Skeletal muscle tissue (tissue), 4 donors: ENCODE results near the gene NOS1. TPM values are rescaled to one million over a fixed set of nuclear protein-coding genes. Genes with fewer than 3 reads are reported as not detected.
"Not testable (repeated sequence)": the region's sequence is repeated elsewhere in the genome, so short reads cannot be mapped to it uniquely, and the experiment has no call there.

Experiments
- H3K27ac ChIP-seq: one replicate; pipeline ENCODE4 v1.7.0; 2013; ENCODE audit warnings: mild to moderate bottlenecking, low read depth, low read length, inconsistent platforms
- H3K27me3 ChIP-seq, 3 donors: one replicate each; pipeline ENCODE4 v1.7.0; 2013; ENCODE audit warnings: low read length in 3 of 3; ENCODE audit not compliant: control insufficient read depth in 3 of 3, insufficient read depth in 3 of 3
- H3K36me3 ChIP-seq, 3 donors: one replicate each; pipeline ENCODE4 v1.7.0; 2013; ENCODE audit warnings: low read length in 3 of 3; ENCODE audit not compliant: control insufficient read depth in 3 of 3, insufficient read depth in 3 of 3
- H3K4me1 ChIP-seq, 3 donors: one replicate each; pipeline ENCODE4 v1.7.0; 2013; ENCODE audit warnings: low read length in 3 of 3, mild to moderate bottlenecking in 3 of 3; ENCODE audit not compliant: control insufficient read depth in 3 of 3, insufficient read depth in 3 of 3
- H3K4me3 ChIP-seq, 3 donors: one replicate each; pipeline ENCODE4 v1.7.0; 2013; ENCODE audit warnings: low read length in 3 of 3
- H3K9ac ChIP-seq, 3 donors: one replicate each; pipeline ENCODE4 v1.7.0; 2013; ENCODE audit warnings: low read length in 3 of 3, mild to moderate bottlenecking in 3 of 3, moderate library complexity in 2 of 3, low read depth in 1 of 3
- H3K9me3 ChIP-seq, 3 donors: one replicate each; pipeline ENCODE4 v1.7.0; 2013; ENCODE audit warnings: low read length in 3 of 3; ENCODE audit not compliant: control insufficient read depth in 3 of 3
- total RNA-seq: library from RNA; depleted of rRNA; stranded (reverse); fragments of >200 nt; gene quantifications from one replicate; pipeline ENCODE4 v1.2.3, GENCODE V29; 2014
- donor health status: Osteomylitis.

Gene NOS1
- total RNA-seq, 1 donor from 2014 or later = 0.52 TPM

DNA sequence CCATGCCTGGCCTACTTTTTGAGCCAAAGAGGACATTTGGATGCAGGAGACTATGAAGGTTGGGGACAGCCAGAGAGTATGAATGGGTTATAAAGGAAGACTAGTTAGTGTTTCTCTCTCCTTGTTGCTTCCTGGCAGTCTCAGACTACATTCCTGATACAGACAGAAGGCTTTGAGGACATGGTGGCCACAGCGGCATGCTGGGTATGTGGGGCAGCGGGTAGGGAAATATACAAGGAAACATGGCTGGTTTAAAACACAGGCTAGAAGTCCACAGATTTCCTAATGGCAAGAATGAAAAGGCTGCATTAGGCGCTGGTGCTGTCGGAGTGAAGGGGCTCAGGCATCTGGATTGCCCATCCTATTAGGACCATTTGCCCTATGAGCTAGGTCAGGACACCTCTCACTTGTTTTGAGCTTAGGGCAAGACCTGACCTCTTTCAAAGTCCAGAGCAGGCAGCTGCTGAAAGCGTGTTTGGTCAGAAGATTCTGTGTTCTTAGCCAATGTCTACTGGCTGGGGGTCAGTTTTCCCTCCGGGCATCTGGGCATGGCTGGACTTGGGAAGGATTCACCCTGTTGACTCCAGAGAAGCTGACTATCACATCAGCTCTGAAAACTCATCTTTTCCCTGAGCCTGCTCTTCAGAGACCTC is 151.0 kb downstream of the NOS1 start:
- Histone ChIP-seq H3K9ac (no peak overlapping the region), H3K9me3 (no peaks in the 10 kb centered on the region), H3K4me3 (no peak overlapping the region), H3K4me1 (peaks cover 0 to 6% (median 0%) of the 10 kb centered on the region in 3 donors), H3K27ac (no peak overlapping the region), H3K36me3 (no peaks in the 10 kb centered on the region), H3K27me3 (no peaks in the 10 kb centered on the region)

DNA sequence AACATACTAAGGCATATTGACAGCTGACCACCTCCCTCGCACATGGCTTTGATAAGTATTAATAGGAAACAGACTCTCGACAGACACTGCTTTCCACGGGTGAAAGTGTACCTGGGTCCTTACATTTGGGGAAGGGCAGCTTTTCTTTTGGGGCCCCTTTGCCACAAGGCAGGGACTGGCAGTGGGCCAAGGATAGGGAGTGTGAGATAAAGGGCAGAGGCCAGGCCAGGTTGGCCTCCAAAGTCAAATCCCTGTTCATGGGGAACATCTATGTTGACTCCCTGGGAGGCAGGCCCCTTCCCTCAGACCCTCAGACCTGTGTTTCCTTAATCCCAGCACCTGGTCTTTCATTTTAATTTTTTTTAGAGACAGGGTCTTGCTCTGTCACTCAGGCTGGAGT is 151.8 kb downstream of the NOS1 start:
- Histone ChIP-seq H3K27ac (no peak overlapping the region), H3K4me3 (no peak overlapping the region), H3K4me1 (peaks cover 0 to 6% (median 0%) of the 10 kb centered on the region in 3 donors), H3K36me3 (no peaks in the 10 kb centered on the region), H3K9me3 (no peaks in the 10 kb centered on the region), H3K27me3 (peaks cover 0 to 4% (median 0%) of the 10 kb centered on the region in 3 donors), H3K9ac (no peak overlapping the region)

DNA sequence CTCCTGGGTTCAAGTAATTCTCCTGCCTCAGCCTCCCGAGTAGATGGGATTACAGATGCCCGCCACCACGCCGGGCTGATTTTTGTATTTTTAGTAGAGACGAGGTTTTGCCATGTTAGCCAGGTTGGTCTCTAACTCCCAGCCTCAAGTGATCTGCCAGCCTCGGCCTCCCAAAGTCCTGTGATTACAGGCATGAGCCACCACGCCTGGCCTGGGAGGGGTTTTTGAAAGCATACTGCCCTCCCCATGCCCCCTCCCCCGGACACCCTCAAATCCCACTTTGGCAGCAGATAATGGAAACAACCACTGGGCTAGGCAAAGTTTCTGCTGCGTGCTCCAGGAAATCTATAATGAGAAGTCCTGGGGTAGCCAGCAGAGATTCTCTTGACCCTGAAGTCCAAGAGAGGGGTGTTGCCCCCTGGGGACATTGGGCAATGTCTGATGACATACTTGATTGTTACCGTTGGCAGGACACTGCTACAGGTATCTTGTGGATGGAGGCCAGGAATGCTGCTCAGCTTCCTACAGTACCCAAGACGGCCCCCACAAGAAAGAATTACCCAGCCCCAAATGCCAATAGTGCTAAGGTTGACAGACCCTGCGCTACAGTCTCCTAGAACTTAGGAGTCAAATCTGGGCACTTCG is 152.5 kb downstream of the NOS1 start:
- Histone ChIP-seq H3K4me1 (peaks cover 0 to 6% (median 0%) of the 10 kb centered on the region in 3 donors), H3K27me3 (peaks cover 0 to 6% (median 0%) of the 10 kb centered on the region in 3 donors), H3K9me3 (no peaks in the 10 kb centered on the region), H3K4me3 (no peak overlapping the region), H3K9ac (no peak overlapping the region), H3K36me3 (no peaks in the 10 kb centered on the region), H3K27ac (no peak overlapping the region)

DNA sequence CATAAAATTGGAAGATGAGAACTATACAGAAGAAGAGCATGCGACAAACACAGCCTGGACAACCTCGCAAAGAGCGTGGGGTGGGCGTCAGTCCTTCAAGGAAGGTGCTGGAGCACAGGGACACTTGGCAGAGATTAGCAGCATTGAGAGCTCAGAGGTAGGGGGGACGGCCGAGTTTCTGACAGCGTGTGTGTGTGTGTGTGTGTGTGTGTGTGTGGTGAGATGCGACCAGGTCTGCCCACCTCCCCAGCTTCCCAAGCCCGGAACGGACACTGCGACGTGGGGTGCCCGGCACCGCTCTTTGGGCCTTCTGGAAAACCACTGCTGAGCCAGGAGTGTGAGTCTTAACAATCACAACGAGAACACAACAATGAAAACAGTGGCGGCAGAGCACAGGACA is 153.2 kb downstream of the NOS1 start:
- Histone ChIP-seq H3K4me3 (no peak overlapping the region), H3K9me3 (no peaks in the 10 kb centered on the region)

DNA sequence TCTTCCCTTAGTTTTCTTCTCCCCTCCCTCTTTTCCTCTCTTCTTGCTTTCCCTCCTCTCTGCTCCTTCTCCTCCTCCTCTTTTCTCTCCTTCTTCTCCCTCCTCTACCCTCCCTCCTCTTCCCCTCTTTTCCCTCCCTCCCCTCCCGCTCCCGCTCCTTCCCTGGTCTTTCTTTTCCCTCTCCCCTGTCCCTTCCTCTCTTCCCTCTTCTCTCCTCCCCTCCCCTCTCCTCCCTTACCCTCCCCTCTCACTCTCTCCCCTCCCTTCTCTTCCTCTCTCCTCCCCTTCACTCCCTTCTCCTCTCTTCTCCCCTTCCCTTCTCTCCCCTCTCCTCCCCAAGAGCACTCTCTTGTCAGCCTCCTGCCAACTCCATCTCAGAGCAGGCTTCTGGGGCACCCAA is 153.8 kb downstream of the NOS1 start:
- Histone ChIP-seq H3K4me1 (no peaks in the 10 kb centered on the region), H3K4me3 (no peak overlapping the region), H3K27me3 (peaks cover 0 to 6% (median 0%) of the 10 kb centered on the region in 3 donors), H3K9ac (no peak overlapping the region), H3K9me3 (no peaks in the 10 kb centered on the region), H3K27ac (no peak overlapping the region), H3K36me3 (no peaks in the 10 kb centered on the region)

More for the DNA sequence above, 153.2 kb downstream of the NOS1 start:
- Histone ChIP-seq H3K27me3 (peaks cover 0 to 6% (median 0%) of the 10 kb centered on the region in 3 donors), H3K27ac (no peak overlapping the region), H3K4me1 (peaks cover 0 to under 1% (median 0%) of the 10 kb centered on the region in 3 donors), H3K9ac (no peak overlapping the region), H3K36me3 (no peaks in the 10 kb centered on the region)

DNA sequence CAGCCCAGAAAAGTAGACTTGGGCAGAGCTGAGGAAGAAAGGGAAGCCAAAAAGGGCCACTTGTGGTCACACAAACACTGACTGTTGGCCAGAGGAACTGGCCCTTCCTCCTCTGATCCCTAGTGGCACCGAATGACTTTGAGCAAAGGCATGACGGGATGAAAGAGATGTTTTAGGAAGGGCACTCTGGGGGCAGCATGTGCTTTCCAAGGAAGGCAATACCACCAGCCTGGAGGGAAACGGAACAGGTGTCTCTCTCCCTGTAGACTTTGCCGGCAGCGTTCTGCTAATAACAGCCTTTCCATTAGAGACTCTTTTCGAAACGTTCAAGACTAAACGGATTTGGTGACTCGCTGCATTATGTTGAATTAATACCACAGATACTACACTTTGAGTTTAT is 158.9 kb downstream of the NOS1 start:
- Histone ChIP-seq H3K36me3 (no peaks in the 10 kb centered on the region), H3K27me3 (peaks cover 0 to 9% (median 0%) of the 10 kb centered on the region in 3 donors), H3K27ac (no peak overlapping the region), H3K4me3 (no peak overlapping the region), H3K9ac (no peak overlapping the region), H3K9me3 (peaks cover 0 to 2% (median 0%) of the 10 kb centered on the region in 3 donors), H3K4me1 (no peaks in the 10 kb centered on the region)

DNA sequence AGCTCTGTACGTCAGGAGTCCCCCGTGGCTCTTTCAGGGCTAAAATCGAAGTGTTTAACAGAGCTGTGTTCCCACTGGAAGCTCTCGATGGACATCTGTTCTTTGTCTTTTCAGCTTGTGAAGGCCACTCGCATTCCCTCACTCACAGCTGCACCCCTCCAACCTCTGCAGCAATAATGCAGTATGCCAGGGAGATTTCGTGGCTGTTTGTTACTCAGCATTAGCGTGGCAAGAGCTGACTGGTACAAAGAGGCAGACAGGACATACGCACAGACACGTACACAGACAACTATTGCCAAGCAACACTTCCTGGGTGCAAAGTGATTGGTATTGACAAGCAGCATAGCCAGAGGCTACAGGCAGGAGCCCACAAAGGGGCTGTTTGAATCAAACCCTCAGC is 159.4 kb downstream of the NOS1 start:
- Histone ChIP-seq H3K4me3 (no peak overlapping the region), H3K9me3 (peaks cover 0 to 2% (median 0%) of the 10 kb centered on the region in 3 donors), H3K27ac (no peak overlapping the region), H3K36me3 (no peaks in the 10 kb centered on the region), H3K27me3 (peaks cover 0 to 9% (median 0%) of the 10 kb centered on the region in 3 donors), H3K4me1 (no peaks in the 10 kb centered on the region), H3K9ac (no peak overlapping the region)

DNA sequence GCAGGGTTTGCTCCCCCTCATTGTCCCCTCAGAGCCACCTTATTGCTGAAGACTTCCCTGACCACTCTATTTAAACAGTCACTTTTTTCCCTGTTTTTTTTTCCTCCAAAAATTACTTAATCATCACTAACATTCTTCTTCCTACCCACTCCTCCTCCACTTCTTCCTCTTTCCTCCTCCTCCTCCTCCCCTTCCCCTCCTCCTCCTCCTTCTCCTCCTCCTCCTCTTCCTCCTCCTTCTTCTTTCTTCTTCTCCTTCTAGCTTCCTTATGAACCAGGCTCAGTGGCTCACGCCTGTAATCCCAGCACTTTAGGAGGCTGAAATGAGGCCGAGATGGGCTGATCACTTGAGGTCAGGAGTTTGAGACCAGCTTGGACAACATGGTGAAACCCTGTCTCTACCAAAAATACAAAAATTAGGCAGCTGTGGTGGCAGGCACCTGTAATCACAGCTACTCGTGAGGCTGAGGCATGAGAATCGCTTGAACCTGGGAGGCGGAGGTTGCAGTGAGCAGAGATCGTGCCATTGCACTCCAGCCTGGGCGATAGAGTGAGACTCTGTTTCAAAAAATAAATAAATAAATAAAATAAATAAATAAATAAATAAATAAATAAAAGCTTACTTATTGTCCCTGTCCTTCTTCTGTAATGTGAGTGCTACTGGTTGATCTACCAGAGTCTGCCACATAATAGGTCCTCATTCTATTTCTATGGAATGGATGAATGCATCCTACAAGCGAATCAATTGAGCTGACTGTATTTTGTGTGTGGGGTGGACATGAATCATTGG is 161.3 kb downstream of the NOS1 start:
- not testable (repeated sequence) for H3K27me3 ChIP-seq, H3K27ac ChIP-seq

DNA sequence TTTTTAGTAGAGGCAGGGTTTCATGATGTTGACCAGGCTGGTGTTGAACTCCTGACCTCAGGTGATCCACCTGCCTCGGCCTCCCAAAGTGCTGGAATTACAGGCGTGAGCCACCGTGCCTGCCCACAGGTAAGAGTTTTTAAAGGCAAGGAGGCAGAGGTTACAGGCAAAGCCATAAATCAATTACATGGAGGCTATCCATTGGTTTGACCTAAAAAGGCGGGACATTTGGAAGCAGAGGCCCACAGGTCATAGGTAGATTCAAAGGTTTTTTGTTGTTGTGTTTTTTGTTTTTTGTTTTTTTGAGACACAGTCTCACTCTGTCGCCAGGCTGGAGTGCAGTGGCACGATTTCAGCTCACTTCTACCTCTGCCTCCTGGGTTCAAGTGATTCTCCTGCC is 165.1 kb downstream of the NOS1 start:
- not testable (repeated sequence) for H3K4me1 ChIP-seq

More for the DNA sequence above, 161.3 kb downstream of the NOS1 start:
- not testable (repeated sequence) for H3K4me3 ChIP-seq, H3K9me3 ChIP-seq, H3K4me1 ChIP-seq, H3K9ac ChIP-seq, H3K36me3 ChIP-seq

DNA sequence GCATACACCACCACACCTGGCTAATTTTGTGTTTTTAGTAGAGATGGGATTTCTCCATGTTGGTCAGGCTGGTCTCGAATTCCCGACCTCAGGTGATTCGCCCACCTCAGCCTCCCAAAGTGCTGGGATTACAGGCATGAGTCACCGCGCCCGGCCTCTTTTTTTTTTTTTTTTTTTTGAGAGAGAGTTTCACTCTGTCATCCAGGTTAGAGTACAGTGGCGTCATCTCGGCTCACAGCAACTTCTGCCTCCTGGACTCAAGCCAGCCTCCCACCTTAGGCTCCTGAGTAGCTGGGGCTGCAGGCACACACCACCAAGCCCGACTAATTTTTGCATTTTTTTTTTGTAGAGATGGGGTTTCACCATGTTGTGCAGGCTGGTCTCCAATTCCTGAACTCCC is 166.4 kb downstream of the NOS1 start:
- H3K27ac ChIP-seq, H3K9me3 ChIP-seq, H3K27me3 ChIP-seq: not testable (repeated sequence)

More for the DNA sequence above, 165.1 kb downstream of the NOS1 start:
- not testable (repeated sequence) for H3K27me3 ChIP-seq, H3K36me3 ChIP-seq, H3K9me3 ChIP-seq, H3K27ac ChIP-seq, H3K4me3 ChIP-seq, H3K9ac ChIP-seq

More for the DNA sequence above, 166.4 kb downstream of the NOS1 start:
- H3K4me1 ChIP-seq, H3K36me3 ChIP-seq, H3K9ac ChIP-seq, H3K4me3 ChIP-seq: not testable (repeated sequence)
